Spleen (tissue), 11 donors: ENCODE data around the gene CDR2L. TPM values are rescaled to one million over a fixed set of nuclear protein-coding genes. Genes with fewer than 3 reads are reported as not detected.

Experiments
- DNase-seq: peaks from one replicate; pipeline ENCODE4 v3.0.0-alpha.2; 2020
- H3K27ac ChIP-seq, 8 donors: fragments of 200-600 bp; sonication (generic) in 7 of 8; 1 replicate in 4 of 8; 2 replicates in 4 of 8; pipeline versions ENCODE4 v1.5.0 to v1.8.0; 2016 to 2021; ENCODE audit warnings: inconsistent platforms in 4 of 8, mild to moderate bottlenecking in 4 of 8, moderate library complexity in 1 of 8
- H3K27me3 ChIP-seq, 7 donors: fragments of 200-600 bp; sonication (generic) in 6 of 7; replicated peaks in 1 of 7; 1 replicate in 4 of 7; 2 replicates in 3 of 7; pipeline versions ENCODE4 v1.5.0 to v1.8.0; 2016 to 2021; ENCODE audit warnings: inconsistent platforms in 3 of 7, mild to moderate bottlenecking in 1 of 7
- H3K36me3 ChIP-seq, 6 donors: fragments of 200-600 bp; sonication (generic) in 5 of 6; 1 replicate in 4 of 6; 2 replicates in 2 of 6; pipeline versions ENCODE4 v1.5.0 to v1.8.0; 2016 to 2021; ENCODE audit warnings: inconsistent platforms in 2 of 6
- H3K4me1 ChIP-seq, 6 donors: fragments of 200-600 bp; sonication (generic) in 5 of 6; 1 replicate in 3 of 6; 2 replicates in 3 of 6; pipeline versions ENCODE4 v1.5.0 to v1.8.0; 2016 to 2021; ENCODE audit warnings: inconsistent platforms in 3 of 6
- H3K4me3 ChIP-seq, 8 donors: fragments of 200-600 bp; sonication (generic) in 7 of 8; 1 replicate in 4 of 8; 2 replicates in 4 of 8; pipeline versions ENCODE4 v1.5.0 to v1.8.0; 2016 to 2021; ENCODE audit warnings: inconsistent platforms in 4 of 8, mild to moderate bottlenecking in 4 of 8, moderate library complexity in 2 of 8
- H3K9me3 ChIP-seq, 8 donors: fragments of 200-600 bp; sonication (generic) in 7 of 8; 1 replicate in 4 of 8; 2 replicates in 4 of 8; pipeline versions ENCODE4 v1.5.0 to v1.8.0; 2016 to 2021; ENCODE audit warnings: inconsistent platforms in 4 of 8
- POLR2A ChIP-seq, 3 donors: fragments of 450-650 bp; IDR thresholded peaks; one replicate each; pipeline ENCODE4 v1.5.1; 2017; ENCODE audit warnings: antibody characterized with exemption in 3 of 3, mild to moderate bottlenecking in 1 of 3
- POLR2AphosphoS5 ChIP-seq, 3 donors: sonication (generic); formaldehyde crosslinking; IDR thresholded peaks; one replicate each; pipeline ENCODE4 v1.5.1; 2017; ENCODE audit warnings: antibody characterized with exemption in 3 of 3
- WGBS, 5 donors: extraction: QIAGEN DNeasy Blood & Tissue Kit in 3 of 5; methylation state at CpG; one replicate each; pipeline versions ENCODE4 v1.1.5 to v1.1.7; 2013 to 2018; 5-methylcytosine and 5-hydroxymethylcytosine counted together
- intact Hi-C: fragments of 100-400 bp; cut with DNase I; formaldehyde crosslinking; loops from one replicate; pipeline ENCODE4 v1.15.0; 2023; ENCODE audit warnings: low total_unique reads
- polyA plus RNA-seq, 3 donors: library from polyadenylated mRNA; stranded (reverse); fragments of 200-250 nt; gene quantifications; one replicate each; pipeline ENCODE4 v1.2.1, GENCODE V29; 2013
- total RNA-seq, 7 donors: library from RNA; depleted of rRNA in 3 of 7; stranded (reverse); fragments of >200 nt in 3 of 7; fragmentation: NEBNext Ultra II Directional in 4 of 7; extraction: Animal tissue kit (Norgen Biotek cat#: 25700) in 4 of 7; gene quantifications; one replicate each; pipeline versions ENCODE4 v1.1.0 to v1.2.1, GENCODE V29; 2016 to 2021
- TF ChIP-seq, protein P1 (sequence below), 11 experiments: fragments of 200-600 bp in 7 of 11; fragments of 450-650 bp in 4 of 11; sonication (generic) in 4 of 11; IDR thresholded peaks in 8 of 11; conservative IDR thresholded peaks in 3 of 11; 1 replicate in 7 of 11; 2 replicates in 4 of 11; pipeline versions ENCODE4 v1.4.0 to v1.8.0; 2016 to 2021; ENCODE audit warnings: antibody characterized with exemption in 11 of 11, inconsistent platforms in 4 of 11, mild to moderate bottlenecking in 1 of 11
- donor health status: healthy with polysubstance abuse.
- donor health status: DM: no; HTN: no; CAD: no; lungs with moderate emphysema.
- donor health status: DM: no; HTN: no; CAD: no.
- donor health status: Bipolar disorder and iron deficiency.
- donor health status: healthy.
- donor health status: DM: no; HTN: no; CAD: no.
- donor health status: DM: yes; HTN: yes; CAD: no.

Gene CDR2L
- total and polyA plus RNA-seq, 10 donors: 0.48 to 6.0 (median 1.9) TPM

- Histone ChIP-seq H3K36me3 (peaks cover 0 to 26% (median 0%) of the 10 kb centered on the region in 6 donors), H3K4me3 (no peak overlapping the region), H3K27ac (no peak overlapping the region), H3K4me1 (peaks cover 0 to 3% (median 1%) of the 10 kb centered on the region in 6 donors), H3K9me3 (no peaks in the 10 kb centered on the region), H3K27me3 (no peaks in the 10 kb centered on the region)
- intact Hi-C loops: no loop called here
- no peak for DNase-seq
- TF ChIP-seq, protein P1, sequence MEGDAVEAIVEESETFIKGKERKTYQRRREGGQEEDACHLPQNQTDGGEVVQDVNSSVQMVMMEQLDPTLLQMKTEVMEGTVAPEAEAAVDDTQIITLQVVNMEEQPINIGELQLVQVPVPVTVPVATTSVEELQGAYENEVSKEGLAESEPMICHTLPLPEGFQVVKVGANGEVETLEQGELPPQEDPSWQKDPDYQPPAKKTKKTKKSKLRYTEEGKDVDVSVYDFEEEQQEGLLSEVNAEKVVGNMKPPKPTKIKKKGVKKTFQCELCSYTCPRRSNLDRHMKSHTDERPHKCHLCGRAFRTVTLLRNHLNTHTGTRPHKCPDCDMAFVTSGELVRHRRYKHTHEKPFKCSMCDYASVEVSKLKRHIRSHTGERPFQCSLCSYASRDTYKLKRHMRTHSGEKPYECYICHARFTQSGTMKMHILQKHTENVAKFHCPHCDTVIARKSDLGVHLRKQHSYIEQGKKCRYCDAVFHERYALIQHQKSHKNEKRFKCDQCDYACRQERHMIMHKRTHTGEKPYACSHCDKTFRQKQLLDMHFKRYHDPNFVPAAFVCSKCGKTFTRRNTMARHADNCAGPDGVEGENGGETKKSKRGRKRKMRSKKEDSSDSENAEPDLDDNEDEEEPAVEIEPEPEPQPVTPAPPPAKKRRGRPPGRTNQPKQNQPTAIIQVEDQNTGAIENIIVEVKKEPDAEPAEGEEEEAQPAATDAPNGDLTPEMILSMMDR (IDR thresholded peaks at IDR 0.05 in 8 of 11, conservative IDR thresholded peaks at IDR 0.05 in 3 of 11): no peak
- no peak for TF ChIP-seq POLR2A (IDR thresholded peaks at IDR 0.05)
- no peak for TF ChIP-seq POLR2AphosphoS5 (IDR thresholded peaks at IDR 0.05)
- WGBS, 5 donors: 62 to 84% (median 69%) methylated on average over 5 of the region's 5 CpGs
Measured at GRCh38 chr17:75006653-75007052, 19.2 kb downstream of the CDR2L start.

GRCh38 chr17:75008373-75008772, 20.9 kb downstream of the CDR2L start:
- Histone ChIP-seq H3K9me3 (no peaks in the 10 kb centered on the region), H3K27ac (no peak overlapping the region), H3K27me3 (no peaks in the 10 kb centered on the region), H3K4me1 (peaks cover 7 to 16% (median 14%) of the 10 kb centered on the region in 6 donors), H3K4me3 (no peak overlapping the region), H3K36me3 (peaks cover 0 to 9% (median 0%) of the 10 kb centered on the region in 6 donors)
- WGBS, 5 donors: 76 to 89% (median 82%) methylated on average over 6 of the region's 6 CpGs
- intact Hi-C loops: no loop called here
- DNase-seq: no peak
- TF ChIP-seq POLR2A (IDR thresholded peaks at IDR 0.05): no peak
- TF ChIP-seq POLR2AphosphoS5 (IDR thresholded peaks at IDR 0.05): no peak
- TF ChIP-seq, protein P1 (IDR thresholded peaks at IDR 0.05 in 8 of 11, conservative IDR thresholded peaks at IDR 0.05 in 3 of 11): no peak

- Histone ChIP-seq H3K9me3 (no peaks in the 10 kb centered on the region), H3K4me1 (peaks cover 12 to 25% (median 21%) of the 10 kb centered on the region in 6 donors), H3K36me3 (no peaks in the 10 kb centered on the region), H3K4me3 (no peak overlapping the region), H3K27ac (no peak overlapping the region), H3K27me3 (no peaks in the 10 kb centered on the region)
- intact Hi-C loops: no loop called here
- DNase-seq: no peak
- no peak for TF ChIP-seq POLR2AphosphoS5 (IDR thresholded peaks at IDR 0.05)
- WGBS, 5 donors: 71 to 94% (median 73%) methylated on average over 2 of the region's 2 CpGs
Measured at GRCh38 chr17:75009139-75009724, 21.8 kb downstream of the CDR2L start.

GRCh38 chr17:75010683-75011400, 23.4 kb downstream of the CDR2L start:
- H3K27me3 ChIP-seq: no peaks in the 10 kb centered on the region
- H3K4me1 ChIP-seq: peaks cover 12 to 38% (median 24%) of the 10 kb centered on the region in 6 donors
- 79 to 88% (median 85%) methylated on average over 8 of the region's 8 CpGs for WGBS, 5 donors
- no peak overlapping the region for H3K27ac ChIP-seq
- H3K4me3 ChIP-seq: no peak overlapping the region
- peaks cover 0 to 3% (median 0%) of the 10 kb centered on the region in 6 donors for H3K36me3 ChIP-seq
- intact Hi-C loops: no loop called here
- TF ChIP-seq, protein P1 (IDR thresholded peaks at IDR 0.05 in 8 of 11, conservative IDR thresholded peaks at IDR 0.05 in 3 of 11): no peak
- TF ChIP-seq POLR2AphosphoS5 (IDR thresholded peaks at IDR 0.05) (no peak), POLR2A (IDR thresholded peaks at IDR 0.05) (no peak)
- no peak for DNase-seq
- H3K9me3 ChIP-seq: no peaks in the 10 kb centered on the region
